ENCODE results near the gene TMEM92. TPM values are rescaled to one million over a fixed set of nuclear protein-coding genes. Genes with fewer than 3 reads are reported as not detected.

Gene TMEM92
- total RNA-seq, 3 donors from 2014 or later = 0.33 TPM; not detected in 2

DNA sequence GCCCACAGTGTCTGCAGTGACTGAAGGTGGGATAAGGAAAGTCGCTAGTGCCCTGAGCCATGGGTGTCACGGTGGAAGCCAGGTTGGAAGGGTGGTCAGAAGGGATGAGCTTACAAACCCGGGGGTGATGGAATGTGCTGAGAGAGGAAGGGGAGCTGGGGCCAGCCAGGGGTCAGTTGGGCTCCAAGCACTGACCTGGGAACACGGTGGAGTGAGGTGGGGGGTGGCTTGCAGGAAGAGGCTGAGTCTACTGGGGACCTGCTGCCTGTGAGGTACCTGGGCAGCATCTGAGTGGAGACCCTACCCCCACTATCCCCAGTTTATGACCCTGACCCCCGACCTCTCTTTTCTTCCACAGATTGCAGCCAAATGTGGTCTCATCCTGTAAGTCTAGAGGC lies 3.1 kb downstream of the TMEM92 start:
- H3K27me3 ChIP-seq = no peaks in the 10 kb centered on the region
- no peak overlapping the region for H3K27ac ChIP-seq
- H3K4me1 ChIP-seq = no peaks in the 10 kb centered on the region
- TF ChIP-seq, protein P1, sequence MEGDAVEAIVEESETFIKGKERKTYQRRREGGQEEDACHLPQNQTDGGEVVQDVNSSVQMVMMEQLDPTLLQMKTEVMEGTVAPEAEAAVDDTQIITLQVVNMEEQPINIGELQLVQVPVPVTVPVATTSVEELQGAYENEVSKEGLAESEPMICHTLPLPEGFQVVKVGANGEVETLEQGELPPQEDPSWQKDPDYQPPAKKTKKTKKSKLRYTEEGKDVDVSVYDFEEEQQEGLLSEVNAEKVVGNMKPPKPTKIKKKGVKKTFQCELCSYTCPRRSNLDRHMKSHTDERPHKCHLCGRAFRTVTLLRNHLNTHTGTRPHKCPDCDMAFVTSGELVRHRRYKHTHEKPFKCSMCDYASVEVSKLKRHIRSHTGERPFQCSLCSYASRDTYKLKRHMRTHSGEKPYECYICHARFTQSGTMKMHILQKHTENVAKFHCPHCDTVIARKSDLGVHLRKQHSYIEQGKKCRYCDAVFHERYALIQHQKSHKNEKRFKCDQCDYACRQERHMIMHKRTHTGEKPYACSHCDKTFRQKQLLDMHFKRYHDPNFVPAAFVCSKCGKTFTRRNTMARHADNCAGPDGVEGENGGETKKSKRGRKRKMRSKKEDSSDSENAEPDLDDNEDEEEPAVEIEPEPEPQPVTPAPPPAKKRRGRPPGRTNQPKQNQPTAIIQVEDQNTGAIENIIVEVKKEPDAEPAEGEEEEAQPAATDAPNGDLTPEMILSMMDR (IDR thresholded peaks at IDR 0.05) = no peak
- TF ChIP-seq POLR2AphosphoS5 (IDR thresholded peaks at IDR 0.05) (no peak), POLR2A (IDR thresholded peaks at IDR 0.05) (no peak)
- DNase-seq (ENCODE audit: low spot score in 2 of 2) = no peak
- H3K4me3 ChIP-seq = no peak overlapping the region
- intact Hi-C loops (cut with DNase I; ENCODE audit: low total_unique reads) = no loop called here
- H3K36me3 ChIP-seq = no peaks in the 10 kb centered on the region
- H3K9me3 ChIP-seq = no peaks in the 10 kb centered on the region

DNA sequence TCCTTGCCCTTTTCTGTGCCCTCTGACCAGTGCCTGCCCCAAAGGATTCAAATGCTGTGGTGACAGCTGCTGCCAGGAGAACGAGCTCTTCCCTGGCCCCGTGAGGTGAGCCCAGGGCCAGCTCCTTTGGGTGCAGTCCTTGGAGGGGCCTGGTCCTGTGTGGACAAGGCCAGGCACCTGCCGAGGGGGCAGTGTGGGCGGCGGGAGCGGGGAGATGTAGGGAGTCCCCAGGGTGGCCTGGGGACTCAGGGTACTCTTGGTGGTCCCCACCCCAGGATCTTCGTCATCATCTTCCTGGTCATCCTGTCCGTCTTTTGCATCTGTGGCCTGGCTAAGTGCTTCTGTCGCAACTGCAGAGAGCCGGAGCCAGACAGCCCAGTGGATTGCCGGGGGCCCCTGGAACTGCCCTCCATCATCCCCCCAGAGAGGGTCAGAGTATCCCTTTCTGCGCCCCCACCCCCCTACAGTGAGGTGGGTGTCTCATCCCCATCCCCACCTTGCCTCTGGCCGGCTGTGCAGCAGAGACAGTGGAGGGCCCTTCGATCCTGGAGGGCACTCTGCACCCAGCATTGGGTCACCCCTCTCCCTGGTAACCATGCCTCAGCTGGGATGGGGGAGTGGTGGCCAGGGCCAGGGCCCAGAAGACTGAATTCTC lies 4.4 kb downstream of the TMEM92 start:
- H3K27me3 ChIP-seq = no peaks in the 10 kb centered on the region
- TF ChIP-seq, protein P1 (IDR thresholded peaks at IDR 0.05) = no peak
- TF ChIP-seq POLR2AphosphoS5 (IDR thresholded peaks at IDR 0.05) = no peak
- no peak overlapping the region for H3K27ac ChIP-seq
- intact Hi-C loops (cut with DNase I; ENCODE audit: low total_unique reads) = no loop called here
- no peaks in the 10 kb centered on the region for H3K9me3 ChIP-seq
- H3K4me1 ChIP-seq = no peaks in the 10 kb centered on the region
- H3K36me3 ChIP-seq = no peaks in the 10 kb centered on the region
- DNase-seq (ENCODE audit: low spot score in 2 of 2) = no peak
- H3K4me3 ChIP-seq = no peak overlapping the region

DNA sequence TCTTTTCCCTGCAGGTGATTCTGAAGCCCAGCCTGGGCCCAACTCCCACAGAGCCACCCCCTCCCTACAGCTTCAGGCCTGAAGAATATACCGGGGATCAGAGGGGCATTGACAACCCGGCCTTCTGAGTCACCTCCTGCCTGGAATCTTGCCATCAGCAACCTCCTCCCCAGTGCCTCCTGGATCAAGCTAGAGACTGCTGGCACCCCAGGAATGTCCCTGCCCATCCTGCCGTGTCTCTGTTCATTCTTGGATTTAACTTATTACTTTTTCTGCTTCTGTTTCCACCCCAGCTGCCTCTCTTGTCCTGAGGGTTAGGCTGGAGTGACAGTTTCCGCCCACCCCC lies 4.9 kb downstream of the TMEM92 start:
- intact Hi-C loops (cut with DNase I; ENCODE audit: low total_unique reads) = no loop called here
- TF ChIP-seq POLR2A (IDR thresholded peaks at IDR 0.05) (no peak), POLR2AphosphoS5 (IDR thresholded peaks at IDR 0.05) (no peak)
- TF ChIP-seq, protein P1 (IDR thresholded peaks at IDR 0.05) = no peak
- Histone ChIP-seq H3K27me3 (no peaks in the 10 kb centered on the region), H3K4me3 (no peak overlapping the region), H3K9me3 (no peaks in the 10 kb centered on the region), H3K36me3 (no peaks in the 10 kb centered on the region), H3K4me1 (no peaks in the 10 kb centered on the region), H3K27ac (no peak overlapping the region)
- no peak for DNase-seq (ENCODE audit: low spot score in 2 of 2)

DNA sequence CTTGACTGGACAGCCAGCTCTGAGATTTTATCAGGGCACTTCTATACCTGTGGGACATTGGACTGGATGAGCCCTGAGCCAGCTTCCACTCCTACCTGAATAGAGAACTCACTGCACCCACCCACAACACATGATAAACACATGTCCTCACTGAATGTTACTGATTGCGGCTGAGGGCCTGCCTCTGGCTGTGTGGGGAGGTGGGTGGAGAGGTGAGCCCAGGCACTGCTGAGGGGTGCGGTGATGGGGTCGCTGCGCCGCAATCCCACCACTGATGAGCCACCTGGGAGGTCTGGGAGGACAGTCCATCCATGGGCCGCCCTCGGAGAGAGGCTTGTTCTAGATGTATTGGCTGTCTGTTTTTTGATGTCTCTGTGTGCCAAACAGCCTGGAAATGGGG lies 5.4 kb downstream of the TMEM92 start:
- TF ChIP-seq, protein P1 (IDR thresholded peaks at IDR 0.05) = no peak
- no peak for TF ChIP-seq POLR2AphosphoS5 (IDR thresholded peaks at IDR 0.05)
- no peak for TF ChIP-seq POLR2A (IDR thresholded peaks at IDR 0.05)
- DNase-seq (ENCODE audit: low spot score in 2 of 2) = no peak
- Histone ChIP-seq H3K27ac (no peak overlapping the region), H3K4me3 (no peak overlapping the region), H3K4me1 (no peaks in the 10 kb centered on the region), H3K27me3 (no peaks in the 10 kb centered on the region), H3K36me3 (no peaks in the 10 kb centered on the region), H3K9me3 (no peaks in the 10 kb centered on the region)
- intact Hi-C loops (cut with DNase I; ENCODE audit: low total_unique reads) = loop anchor here (5.0 kb wide), 1 partner anchor 72 kb away; no protein-coding TSS in a partner anchor

DNA sequence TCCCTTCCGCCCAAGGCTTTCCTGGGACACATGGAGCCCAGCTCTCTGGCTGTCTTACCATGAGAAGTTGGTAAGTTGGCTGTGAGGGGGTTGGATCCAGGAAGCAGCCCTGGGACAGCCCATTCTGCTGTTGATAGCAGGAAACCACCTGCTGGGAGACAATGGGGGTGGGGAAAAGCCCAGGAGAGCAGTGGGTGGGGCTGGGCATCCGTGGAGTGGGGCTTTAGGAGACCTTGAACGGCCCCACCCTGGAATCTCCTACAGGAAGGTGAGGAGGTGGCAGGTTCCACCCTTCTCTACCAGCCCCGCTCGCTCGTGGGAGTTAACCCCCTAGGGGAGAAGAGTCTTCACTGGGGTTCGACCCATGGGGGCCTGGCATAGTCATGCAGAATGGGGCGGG lies 5.8 kb downstream of the TMEM92 start:
- TF ChIP-seq POLR2A (IDR thresholded peaks at IDR 0.05) (no peak), POLR2AphosphoS5 (IDR thresholded peaks at IDR 0.05) (no peak)
- TF ChIP-seq, protein P1 (IDR thresholded peaks at IDR 0.05) = no peak
- H3K27me3 ChIP-seq = no peaks in the 10 kb centered on the region
- no peak for DNase-seq (ENCODE audit: low spot score in 2 of 2)
- no peaks in the 10 kb centered on the region for H3K36me3 ChIP-seq
- no peaks in the 10 kb centered on the region for H3K4me1 ChIP-seq
- no peaks in the 10 kb centered on the region for H3K9me3 ChIP-seq
- no peak overlapping the region for H3K27ac ChIP-seq
- no peak overlapping the region for H3K4me3 ChIP-seq
- intact Hi-C loops (cut with DNase I; ENCODE audit: low total_unique reads) = loop anchor here (5.0 kb wide), 1 partner anchor 73 kb away; no protein-coding TSS in a partner anchor

Data from breast epithelium (tissue), 4 donors.